Stimulated activated naive CD4-positive, alpha-beta T cell treated with Interleukin-2 at 50 U/mL for 16 hours (primary cell): ENCODE results near the gene MYO16.

ENCODE experiments used
- DNase-seq: peaks from one replicate; lab custom pipeline; 2025; lab: John Stamatoyannopoulos, UW

MYO16 gene

DNA sequence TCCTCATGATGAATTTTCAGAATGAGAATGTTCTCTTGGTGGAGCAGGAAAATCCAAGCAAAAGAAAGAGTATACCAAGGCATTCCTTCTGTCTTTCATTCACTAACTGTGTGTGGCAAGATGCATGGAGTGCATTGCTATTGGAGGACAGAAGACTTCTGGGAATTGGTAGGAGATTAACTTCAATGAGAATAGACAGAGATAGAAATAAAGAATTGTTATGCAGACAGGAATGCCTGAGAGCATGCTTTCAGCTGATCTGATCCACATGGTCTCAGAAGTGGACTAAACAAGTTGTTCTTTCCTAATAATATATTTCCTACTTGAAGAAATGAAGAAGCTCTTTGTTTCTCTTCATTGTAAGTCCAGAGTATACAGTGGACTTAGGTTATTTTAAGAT lies 303.6 kb downstream of the MYO16 start:
- DNase-seq: no peak

DNA sequence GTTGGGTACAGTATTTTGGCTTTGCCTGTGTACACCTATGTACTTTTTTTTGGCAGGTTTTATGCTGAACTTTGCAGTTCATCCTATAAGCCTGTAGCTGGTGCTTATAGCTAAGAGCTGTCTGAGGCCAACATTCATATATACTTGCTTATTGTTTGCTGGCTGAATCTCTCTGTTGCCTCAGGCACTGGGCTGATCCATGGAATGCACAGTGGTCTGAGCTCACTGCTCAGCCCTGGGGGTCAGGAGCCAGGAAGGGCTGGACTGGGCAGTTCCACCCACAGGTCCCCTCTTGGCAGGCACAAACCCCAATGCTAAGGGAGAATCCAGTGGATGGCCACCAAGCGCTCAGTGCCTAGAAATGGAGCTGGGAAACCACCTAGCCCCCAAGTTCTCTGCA lies 308.7 kb downstream of the MYO16 start:
- no peak for DNase-seq

DNA sequence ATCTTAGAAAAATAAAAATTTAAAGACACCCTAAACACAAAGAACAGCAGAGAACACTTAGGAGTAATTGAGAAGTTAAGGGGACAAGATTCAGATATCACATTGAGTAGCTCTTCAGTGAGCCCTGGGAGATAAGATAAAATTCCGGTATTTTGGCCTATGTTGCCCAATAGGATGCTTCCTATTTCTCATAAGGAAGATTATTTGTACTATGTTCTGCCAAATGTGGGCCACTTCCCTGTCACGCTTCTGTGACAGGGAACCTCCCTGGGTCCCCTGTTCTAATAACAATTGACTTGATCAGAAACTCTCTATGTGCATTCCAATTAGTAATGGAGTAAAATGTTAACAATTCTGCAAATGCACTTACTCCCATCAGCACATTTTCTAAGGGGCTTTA lies 310.7 kb downstream of the MYO16 start:
- DNase-seq: no peak

DNA sequence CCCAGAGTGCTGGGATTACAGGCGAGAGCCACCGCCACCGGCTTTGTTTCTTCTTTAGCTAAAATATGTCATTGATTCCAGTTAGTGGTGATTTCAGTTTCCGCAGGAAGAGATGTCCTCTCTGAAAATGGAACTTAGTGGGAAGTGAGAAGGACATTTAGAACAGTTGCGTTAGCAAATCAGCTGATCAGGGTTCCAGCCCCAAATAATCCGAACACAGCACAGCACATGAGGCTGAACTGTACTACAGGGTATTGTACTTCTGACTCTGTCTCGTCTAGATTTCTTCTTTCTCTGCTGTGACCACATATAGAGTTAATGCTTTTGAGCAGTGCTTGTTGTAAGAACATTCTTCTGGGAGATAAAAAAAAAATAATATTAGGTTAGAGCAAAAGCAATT lies 314.4 kb downstream of the MYO16 start:
- DNase-seq: no peak

DNA sequence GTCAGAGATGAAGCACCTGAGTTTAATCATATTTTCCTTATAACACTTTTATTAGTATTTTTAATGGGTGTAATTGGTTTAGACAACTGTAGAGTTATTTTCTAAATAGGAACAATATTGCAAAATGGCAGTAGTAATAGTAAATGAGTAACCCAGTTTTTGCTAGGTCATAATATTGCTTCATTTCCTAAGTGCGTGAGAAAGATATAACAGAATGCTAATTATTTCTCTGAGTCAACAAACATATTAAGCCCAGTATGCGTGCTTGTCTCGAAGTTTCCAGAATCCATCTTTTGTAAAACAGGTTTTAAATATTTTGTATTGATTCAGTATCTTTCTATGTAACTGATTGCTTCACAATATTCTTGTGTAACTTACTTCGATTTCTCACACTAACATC lies 315.3 kb downstream of the MYO16 start:
- no peak for DNase-seq

DNA sequence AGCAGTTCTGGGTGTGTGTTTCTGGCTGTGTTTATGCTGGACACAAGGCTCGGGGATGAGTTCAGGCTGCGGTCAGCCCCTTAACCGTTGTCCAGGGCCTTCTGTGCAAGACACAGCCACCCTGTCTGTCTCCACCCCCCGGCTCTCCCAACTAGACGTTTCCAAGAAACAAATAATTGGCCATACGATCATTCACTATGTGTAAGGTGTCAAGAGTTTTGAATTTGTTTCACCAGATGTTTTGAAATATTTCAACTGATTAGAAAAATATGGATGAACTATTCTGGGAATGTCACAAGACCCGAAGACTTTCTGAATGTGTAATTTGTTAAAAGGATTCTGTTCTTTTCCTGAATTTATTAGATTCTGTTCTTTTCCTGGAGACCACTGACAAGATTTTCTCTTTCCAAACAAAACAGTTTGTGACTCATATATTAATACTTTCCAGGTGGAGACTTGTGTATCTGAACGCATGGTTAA lies 318.2 kb downstream of the MYO16 start:
- DNase-seq: no peak

DNA sequence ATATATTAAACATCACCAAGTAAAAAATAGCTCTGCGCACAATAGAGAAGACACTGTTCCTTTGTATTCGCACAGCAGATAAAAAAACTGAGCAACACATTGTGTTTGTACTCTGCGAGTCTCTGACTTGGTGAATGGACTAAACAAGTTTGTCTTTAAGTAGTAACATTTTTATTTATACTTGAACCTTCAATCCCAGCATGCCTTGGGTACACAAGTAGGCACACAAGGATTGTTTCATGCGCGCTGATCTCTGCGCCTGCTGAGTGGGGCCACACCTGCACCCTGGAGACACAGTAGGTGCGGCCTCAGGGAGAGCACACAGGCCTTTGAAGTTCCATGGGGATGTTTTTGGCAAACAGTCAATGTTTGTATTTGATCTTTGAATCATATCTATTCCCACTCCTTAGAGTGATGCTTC lies 318.9 kb downstream of the MYO16 start:
- DNase-seq: no peak

DNA sequence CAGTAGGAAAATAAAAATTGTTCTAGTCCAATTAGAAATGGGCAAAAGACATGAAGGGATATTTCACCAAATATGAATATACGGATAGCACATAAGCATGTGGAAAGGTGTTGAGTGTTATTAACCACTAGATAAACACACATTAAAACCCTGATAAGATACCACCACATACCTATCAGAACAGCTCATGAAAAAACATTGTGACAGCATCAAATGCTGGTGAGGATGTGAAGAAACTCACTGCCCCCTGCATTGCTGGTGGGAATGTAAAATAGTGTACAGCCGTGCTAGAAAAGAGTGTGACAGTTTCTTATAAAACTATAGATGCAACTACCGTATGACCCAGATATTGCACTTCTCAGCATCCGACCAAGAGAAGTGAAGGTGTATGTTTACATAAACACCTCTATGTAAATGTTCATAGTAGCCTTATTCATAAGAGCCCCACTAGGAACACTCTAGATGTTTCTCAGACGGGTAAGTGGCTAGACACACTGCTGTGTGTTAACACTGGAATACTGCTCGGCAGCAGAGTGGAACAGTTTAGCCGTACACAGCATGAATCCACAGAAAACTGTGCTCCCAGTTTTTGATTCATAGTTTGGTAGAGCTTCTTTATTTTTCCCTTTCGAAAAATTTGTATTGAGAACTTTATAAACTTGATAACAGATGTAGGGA lies 321.1 kb downstream of the MYO16 start:
- DNase-seq: no peak

DNA sequence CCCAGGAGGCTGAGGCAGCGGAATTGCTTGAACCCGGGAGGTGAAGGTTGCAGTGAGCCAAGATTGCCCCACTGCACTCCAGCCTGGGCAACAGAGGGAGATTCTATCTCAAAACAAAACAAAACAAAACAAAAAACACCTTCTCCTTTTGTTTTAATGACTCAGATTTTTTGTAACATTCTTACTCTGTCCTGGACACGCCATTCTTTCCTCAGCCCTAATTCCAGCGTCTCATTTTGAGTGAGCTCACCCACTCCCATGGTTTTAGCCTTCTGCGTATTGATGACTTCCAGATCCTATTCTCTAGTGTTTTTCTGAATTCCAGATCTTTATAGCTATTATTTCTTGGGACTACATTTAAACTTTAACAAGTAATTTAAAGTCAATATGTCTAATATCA lies 326.3 kb downstream of the MYO16 start:
- DNase-seq: no peak

DNA sequence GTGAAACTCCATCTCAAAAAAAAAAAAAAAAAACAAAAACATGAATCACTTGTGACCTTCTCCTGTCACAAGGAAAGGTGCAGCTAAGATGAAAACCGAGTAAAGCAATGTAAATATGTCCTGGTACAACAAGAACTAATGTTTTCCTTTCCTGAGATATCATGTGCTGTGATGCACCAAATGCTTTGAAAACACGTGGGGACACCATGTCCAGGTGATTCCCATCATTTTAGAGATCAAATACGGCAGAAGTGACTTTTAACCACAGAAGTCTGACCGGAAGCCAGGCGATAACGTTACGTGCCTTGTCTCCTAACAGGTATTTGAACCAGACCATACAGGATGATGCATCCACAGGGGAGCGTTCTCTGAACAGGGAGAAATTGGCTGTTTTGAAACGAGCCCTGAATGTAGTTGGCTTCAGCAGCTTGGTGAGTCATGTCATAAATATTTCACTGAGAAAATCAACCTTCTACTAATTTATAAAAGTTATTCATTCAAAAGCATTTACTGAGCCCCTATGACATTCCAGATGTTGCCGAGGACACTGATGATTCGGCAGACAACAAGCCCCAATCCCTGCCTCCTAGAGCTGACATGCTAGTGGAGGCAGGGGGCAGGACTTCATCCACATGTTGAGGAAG lies 328.1 kb downstream of the MYO16 start:
- no peak for DNase-seq

DNA sequence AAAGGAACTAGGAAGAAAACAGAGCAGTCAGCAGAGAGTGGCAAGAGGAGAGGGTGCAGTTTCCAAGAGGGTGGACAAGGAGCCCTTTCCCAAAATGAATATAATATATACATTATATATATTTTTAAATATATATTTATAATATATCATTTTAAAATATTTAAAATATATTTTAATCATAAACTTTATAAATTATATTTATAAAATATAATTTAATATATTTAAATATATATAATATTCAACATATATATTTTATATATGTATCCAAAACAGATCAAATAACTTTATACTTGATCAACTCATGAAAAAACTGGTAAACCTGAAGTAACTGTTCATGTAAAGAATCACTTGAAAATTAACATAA lies 328.6 kb downstream of the MYO16 start:
- DNase-seq: no peak

DNA sequence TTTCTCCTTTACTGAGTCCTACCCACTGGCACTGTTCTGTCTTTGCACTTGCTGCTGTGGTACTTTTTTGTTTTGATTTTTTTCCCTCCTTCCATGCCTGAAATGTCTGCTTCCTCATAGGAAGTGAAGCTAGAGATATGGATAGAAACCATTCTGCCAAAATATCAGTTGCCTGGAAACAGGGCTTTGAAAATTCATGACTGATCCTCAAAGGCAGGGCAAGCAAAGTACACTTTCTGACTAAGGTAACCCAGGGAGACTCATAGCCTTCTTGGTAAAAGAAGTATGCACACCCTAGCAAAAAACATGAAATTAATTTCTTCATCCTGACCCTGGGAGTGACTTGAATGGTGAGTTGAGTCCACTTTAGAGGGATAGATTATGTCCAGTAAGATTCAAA lies 329.8 kb downstream of the MYO16 start:
- DNase-seq: no peak

DNA sequence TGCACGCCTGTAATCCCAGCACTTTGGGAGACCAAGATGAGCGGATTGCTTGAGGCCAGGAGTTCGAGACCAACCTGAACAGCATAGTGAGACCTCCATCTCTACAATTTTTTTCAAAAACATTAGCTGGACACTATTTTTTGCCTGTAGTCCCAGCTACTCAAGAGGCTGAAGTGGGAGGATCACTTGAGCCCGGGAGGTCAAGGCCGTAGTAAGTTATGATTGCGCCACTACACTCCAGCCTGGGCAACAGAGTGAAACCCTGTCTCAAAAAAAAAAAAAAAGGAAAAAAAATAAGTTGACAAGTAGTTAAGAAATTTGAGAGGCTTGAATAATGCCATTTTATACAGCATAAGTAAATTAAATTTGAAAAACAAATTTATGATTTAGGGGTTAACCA lies 330.6 kb downstream of the MYO16 start:
- no peak for DNase-seq

DNA sequence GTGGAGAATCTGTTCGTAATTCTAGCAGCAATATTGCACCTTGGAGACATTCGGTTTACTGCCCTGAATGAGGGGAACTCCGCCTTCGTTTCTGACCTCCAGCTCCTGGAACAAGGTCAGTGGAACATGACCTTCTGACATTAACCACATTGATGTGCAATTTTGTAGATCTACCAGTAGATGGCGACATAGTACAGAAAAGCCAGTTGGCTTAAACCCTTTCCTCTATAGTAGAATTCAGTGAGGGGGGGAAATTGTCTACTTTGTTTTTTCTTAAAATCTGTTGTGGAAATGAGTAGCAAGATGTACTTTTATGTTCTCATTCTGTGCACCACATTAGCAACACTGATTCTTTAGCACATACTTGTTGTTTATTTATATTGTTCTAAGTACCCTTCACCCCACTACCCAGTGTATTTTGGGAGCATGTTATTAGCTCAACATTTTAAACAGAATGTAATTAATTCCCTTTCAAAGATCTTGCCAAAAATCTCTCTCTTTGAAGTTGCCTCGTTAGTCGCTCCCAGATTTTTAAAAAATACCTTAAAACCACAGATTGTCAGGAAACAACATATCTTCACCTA lies 332.2 kb downstream of the MYO16 start:
- no peak for DNase-seq

DNA sequence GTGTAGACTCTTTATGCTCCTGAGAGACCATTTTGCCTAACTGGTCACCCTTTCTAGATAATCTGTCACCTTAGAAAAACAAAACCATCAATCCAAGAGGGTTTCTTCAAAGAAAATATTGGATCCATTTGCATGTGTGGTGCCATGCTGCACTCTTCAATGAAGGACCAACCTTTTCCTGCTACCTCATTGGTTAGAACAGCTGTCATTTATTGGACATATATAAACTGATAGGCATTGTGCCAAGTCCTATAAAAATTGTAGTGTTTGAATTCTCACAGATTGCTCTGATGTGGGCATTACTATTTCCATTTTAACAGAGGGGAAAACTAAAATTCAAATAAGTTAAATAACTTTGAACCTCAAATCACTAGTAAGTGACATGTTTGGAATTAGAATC lies 333.2 kb downstream of the MYO16 start:
- DNase-seq: no peak

DNA sequence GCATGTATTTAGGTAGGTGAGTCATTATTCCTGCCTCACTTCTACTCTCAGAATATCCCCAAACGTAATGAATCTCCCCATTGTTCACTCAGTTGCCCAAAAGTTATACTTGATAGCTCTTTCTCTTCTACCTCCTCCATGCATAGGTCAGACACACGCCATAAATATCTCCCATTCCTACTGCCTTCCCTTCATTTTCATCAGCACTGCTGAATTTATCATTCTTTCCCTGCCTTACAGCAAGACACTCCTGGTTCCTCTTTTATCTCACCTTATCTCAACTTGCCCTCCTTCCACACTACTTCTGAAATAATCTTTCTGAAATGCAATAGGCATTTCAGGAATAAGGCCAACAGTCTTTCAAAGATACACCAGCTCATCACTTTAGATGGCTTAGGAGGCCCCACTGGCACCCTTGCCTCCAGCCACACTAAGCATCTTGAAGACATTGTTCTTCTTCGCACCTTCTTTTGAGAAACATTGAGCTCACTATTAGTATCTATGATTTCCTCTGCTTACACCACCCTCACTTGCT lies 333.9 kb downstream of the MYO16 start:
- DNase-seq: no peak

DNA sequence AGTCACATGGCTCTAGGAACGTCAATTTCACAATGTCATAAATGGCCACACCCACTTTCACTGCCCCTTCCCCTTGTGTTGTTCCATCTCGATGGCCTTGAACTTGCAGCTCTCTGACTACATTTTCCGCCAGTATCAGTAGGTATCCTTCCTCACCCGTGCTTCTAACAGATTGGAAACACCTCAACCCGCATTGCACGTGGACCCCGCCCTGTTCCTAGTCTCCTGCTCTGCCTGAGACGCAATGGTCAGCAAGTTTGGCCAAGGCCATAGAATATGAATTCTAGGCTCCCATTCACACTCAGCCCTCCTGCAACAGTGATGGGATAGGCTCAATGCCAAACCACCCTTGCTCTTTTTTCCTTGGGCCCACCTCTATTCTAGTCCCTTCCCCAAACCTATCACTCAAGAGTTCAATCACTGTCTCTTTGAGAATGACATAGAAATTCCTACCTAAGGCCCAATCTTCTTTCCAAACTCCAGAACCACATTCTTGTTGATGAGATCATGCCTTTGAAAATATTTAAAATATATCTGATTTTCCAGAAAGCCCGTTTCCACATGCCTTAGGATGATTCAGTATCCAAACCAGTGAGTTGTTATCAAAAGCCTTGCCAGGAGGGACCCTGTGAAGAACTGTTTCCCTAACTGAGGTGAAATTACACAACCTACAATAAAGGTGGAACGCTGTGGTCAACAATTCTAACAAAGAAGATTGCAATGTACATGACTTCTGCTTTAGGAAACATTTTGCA lies 334.6 kb downstream of the MYO16 start:
- DNase-seq: no peak

DNA sequence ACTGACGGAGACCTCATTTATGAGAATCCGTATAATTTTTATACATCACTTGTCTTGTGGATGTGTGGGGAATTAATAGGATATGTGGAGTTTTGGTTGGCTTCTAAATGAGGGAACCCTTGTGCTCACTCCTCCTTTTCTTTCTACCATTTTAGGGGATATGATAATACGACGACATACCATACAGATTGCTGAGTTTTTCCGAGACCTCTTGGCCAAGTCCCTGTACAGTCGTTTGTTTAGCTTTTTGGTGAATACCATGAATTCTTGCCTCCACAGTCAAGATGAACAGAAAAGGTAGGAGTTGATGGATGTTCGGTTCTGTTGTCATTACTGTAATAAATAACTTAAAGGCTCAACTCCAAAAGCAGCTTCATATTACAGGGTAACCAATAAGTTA lies 335.2 kb downstream of the MYO16 start:
- no peak for DNase-seq

DNA sequence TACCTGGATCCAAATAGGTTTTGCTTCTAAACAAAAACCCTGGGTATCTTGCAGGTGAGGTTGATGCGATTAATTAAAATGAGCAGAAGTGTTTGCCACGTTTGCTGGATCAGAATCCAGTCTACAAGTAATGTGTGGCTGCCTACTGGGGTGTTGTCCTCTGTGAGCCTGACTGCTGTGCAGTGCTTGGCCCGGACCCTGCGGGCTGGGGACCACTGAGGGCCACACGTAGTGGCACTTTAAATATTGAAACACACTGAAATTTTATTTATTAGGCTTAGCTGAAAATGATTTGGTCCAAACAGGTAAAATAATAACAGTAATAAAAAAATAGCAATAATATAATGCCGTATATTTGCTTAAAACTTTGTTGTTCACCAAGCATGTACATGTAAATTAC lies 338.0 kb downstream of the MYO16 start:
- DNase-seq: no peak

DNA sequence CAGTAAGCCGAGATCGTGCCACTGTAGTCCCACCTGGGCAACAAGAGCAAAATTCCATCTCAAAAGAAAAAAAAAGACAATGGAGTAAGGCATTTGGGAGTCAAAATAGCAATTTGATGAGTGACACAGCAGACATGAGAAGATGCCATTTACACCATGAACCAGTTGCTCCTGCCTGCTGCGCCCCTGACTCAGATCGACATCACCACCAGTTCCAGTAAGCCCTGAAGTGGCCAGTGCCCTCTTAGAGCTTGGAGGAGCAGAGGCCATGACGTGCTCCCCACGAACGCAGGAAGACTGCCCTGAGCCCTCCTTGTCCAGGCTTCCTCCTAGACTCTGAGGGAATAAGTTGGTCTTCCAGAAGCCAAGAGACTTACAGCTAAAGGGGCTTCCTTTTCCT lies 339.2 kb downstream of the MYO16 start:
- no peak for DNase-seq

DNA sequence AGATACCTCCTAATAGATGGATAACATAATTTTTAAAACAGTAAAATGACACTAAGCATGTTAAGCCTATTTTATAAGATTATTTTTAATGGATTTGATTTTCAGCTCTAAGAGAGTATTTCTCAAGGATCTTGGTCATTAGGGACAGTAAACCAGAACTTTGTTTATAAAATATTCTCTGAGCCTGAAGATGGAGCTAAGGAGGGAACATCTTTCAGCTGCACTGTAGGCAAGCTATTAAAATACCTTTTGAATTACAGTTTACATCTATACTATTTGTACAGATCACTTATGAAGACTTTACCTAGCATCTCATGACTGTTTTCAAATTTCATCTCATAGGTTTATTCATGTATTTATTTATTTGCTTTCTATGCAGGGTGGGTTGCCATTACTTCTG lies 345.3 kb downstream of the MYO16 start:
- no peak for DNase-seq

DNA sequence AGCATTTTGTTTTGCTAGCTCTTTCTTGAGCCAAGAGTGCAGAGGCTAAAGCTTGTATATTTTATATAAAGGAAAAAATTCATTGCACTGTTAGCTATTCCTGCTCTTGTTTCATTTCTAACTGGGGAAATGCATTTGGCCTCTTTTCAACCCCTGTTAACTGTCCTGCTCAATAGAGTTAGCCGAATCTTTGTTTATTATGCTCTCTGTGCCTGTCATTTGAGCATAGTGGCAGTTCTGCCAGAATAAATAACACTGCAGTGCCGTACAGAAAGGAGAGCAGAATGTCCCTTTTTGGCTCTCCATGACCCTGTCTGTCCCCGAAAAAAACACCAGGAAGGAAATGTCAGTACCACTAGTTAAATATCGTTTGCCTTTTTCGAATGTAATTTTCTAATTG lies 350.8 kb downstream of the MYO16 start:
- no peak for DNase-seq

DNA sequence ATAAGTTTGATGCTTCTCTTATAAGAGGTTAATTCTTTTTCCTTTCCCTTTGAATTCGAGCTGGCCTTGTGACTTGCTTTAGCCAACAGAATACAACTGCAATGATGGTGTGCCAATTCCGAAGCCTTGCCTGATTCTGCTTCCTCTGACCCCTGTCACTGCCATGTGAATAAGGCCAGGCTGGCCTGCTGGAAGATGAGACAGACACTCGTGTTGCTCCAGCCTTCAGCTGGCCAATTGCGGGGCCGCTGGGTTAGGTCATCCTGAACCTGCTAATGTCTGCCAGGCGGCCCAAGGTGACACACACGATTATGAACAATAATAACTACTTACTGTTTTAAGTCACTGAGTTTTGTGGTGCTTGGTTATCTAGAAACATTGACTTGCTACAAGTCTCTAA lies 352.0 kb downstream of the MYO16 start:
- no peak for DNase-seq
